Trophoblast cell (in vitro differentiated cells and primary cell): ENCODE results near the gene WSB1.

ENCODE experiments used
- DNase-seq, 2 donors: peaks; one replicate each; pipeline ENCODE4 v3.0.0-alpha.2; 2016
- H2AFZ ChIP-seq: 2 replicates; pipeline ENCODE4 v1.6.1; 2013; ENCODE audit warnings: low read length, moderate library complexity, mild to moderate bottlenecking; ENCODE audit not compliant: insufficient read depth, poor library complexity
- H2AK5ac ChIP-seq: 2 replicates; pipeline ENCODE4 v1.6.1; 2013; ENCODE audit warnings: mild to moderate bottlenecking, low read length
- H2BK120ac ChIP-seq: 2 replicates; pipeline ENCODE4 v1.6.1; 2013; ENCODE audit warnings: low read length, mild to moderate bottlenecking, moderate library complexity; ENCODE audit not compliant: insufficient read depth, poor library complexity
- H2BK12ac ChIP-seq: 2 replicates; pipeline ENCODE4 v1.6.1; 2013; ENCODE audit warnings: mild to moderate bottlenecking, low read length, moderate library complexity
- H2BK5ac ChIP-seq: 2 replicates; pipeline ENCODE4 v1.6.1; 2013; ENCODE audit warnings: low read length, low read depth, moderate library complexity, mild to moderate bottlenecking; ENCODE audit not compliant: poor library complexity
- H3K14ac ChIP-seq: 2 replicates; pipeline ENCODE4 v1.6.1; 2013; ENCODE audit warnings: mild to moderate bottlenecking, low read length
- H3K18ac ChIP-seq: 2 replicates; pipeline ENCODE4 v1.6.1; 2013; ENCODE audit warnings: mild to moderate bottlenecking, low read length
- H3K23ac ChIP-seq: 2 replicates; pipeline ENCODE4 v1.6.1; 2013; ENCODE audit warnings: low read length
- H3K27ac ChIP-seq: 2 replicates; pipeline ENCODE4 v1.5.1; 2013; ENCODE audit warnings: low read depth, mild to moderate bottlenecking, inconsistent platforms, low read length, moderate library complexity
- H3K27me3 ChIP-seq: 2 replicates; pipeline ENCODE4 v1.6.1; 2013; ENCODE audit warnings: inconsistent platforms, mild to moderate bottlenecking, low read length, moderate library complexity; ENCODE audit not compliant: insufficient read depth
- H3K36me3 ChIP-seq, 2 experiments: 1 replicate in 1 of 2; 2 replicates in 1 of 2; pipeline ENCODE4 v1.6.1; 2013; ENCODE audit warnings: low read length in 2 of 2, mild to moderate bottlenecking in 2 of 2, moderate library complexity in 1 of 2; ENCODE audit not compliant: insufficient read depth in 2 of 2, control insufficient read depth in 1 of 2
- H3K4ac ChIP-seq: 2 replicates; pipeline ENCODE4 v1.6.1; 2013; ENCODE audit warnings: low read depth, mild to moderate bottlenecking, low read length, moderate library complexity
- H3K4me1 ChIP-seq, 2 experiments: 1 replicate in 1 of 2; 2 replicates in 1 of 2; pipeline ENCODE4 v1.6.1; 2013; ENCODE audit warnings: low read length in 2 of 2, mild to moderate bottlenecking in 2 of 2, moderate library complexity in 1 of 2; ENCODE audit not compliant: insufficient read depth in 2 of 2, control insufficient read depth in 1 of 2
- H3K4me2 ChIP-seq: 2 replicates; pipeline ENCODE4 v1.6.1; 2013; ENCODE audit warnings: inconsistent platforms, mild to moderate bottlenecking, low read length, moderate library complexity
- H3K4me3 ChIP-seq: 2 replicates; pipeline ENCODE4 v1.5.1; 2013; ENCODE audit warnings: mild to moderate bottlenecking, low read depth, low read length, inconsistent platforms
- H3K79me1 ChIP-seq: one replicate; pipeline ENCODE4 v1.6.1; 2013; ENCODE audit warnings: low read length
- H3K79me2 ChIP-seq: 2 replicates; pipeline ENCODE4 v1.6.1; 2013; ENCODE audit warnings: low read length, mild to moderate bottlenecking; ENCODE audit not compliant: control insufficient read depth, insufficient read depth, poor library complexity
- H3K9ac ChIP-seq: 2 replicates; pipeline ENCODE4 v1.6.1; 2013; ENCODE audit warnings: mild to moderate bottlenecking, low read length
- H3K9me3 ChIP-seq: 2 replicates; pipeline ENCODE4 v1.6.1; 2013; ENCODE audit warnings: low read depth, mild to moderate bottlenecking, control low read depth, inconsistent platforms, low read length; ENCODE audit not compliant: insufficient read depth
- H4K12ac ChIP-seq: 2 replicates; pipeline ENCODE4 v1.6.1; 2013; ENCODE audit warnings: low read depth, mild to moderate bottlenecking, low read length, moderate library complexity
- H4K8ac ChIP-seq: 2 replicates; pipeline ENCODE4 v1.6.1; 2013; ENCODE audit warnings: low read depth, mild to moderate bottlenecking, low read length, moderate library complexity
- H4K91ac ChIP-seq: one replicate; pipeline ENCODE4 v1.6.1; 2013; ENCODE audit warnings: low read depth, mild to moderate bottlenecking, low read length, moderate library complexity
- WGBS: extraction: QIAGEN DNeasy Blood & Tissue Kit; methylation state at CpG from one replicate; pipeline ENCODE4 v1.1.7; 2013; ENCODE audit warnings: missing lambda C conversion rate; ENCODE audit not compliant: insufficient read length, insufficient coverage; ENCODE audit errors: extremely low coverage; 5-methylcytosine and 5-hydroxymethylcytosine counted together

WSB1 gene

DNA sequence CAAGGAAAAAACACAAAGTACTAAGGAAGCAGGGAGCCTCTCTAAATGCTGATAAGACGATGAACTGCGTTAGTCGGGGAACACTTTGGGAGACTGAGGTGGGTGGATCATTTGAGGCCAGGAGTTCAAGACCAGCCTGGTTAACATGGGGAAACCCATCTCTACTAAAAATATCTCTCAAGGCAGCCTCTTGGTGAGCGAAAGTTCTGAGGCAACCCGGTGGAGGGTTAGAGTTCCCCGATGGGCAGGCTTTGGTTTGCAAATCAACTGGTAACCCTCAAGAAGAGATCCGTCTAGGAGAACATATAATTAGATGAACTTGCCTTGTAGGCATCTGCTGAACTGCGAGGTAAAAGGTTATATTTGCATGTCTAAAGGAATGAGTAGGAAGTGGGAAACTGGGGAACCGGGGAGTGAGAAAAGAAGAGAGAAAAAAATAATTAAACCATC is 44.6 kb downstream of the WSB1 start:
- H3K9ac ChIP-seq, result no peak overlapping the region
- no peak for DNase-seq
- peak overlapping the region; percentile 56 for H3K27ac ChIP-seq
- peaks cover 12 to 17% of the 10 kb centered on the region in 2 experiments for H3K4me1 ChIP-seq
- no peak overlapping the region for H4K12ac ChIP-seq
- H2BK12ac ChIP-seq, result no peak overlapping the region
- no peak overlapping the region for H3K18ac ChIP-seq
- no peak overlapping the region for H3K4me3 ChIP-seq
- H3K27me3 ChIP-seq, result no peaks in the 10 kb centered on the region
- no peaks in the 10 kb centered on the region for H3K36me3 ChIP-seq
- H3K4me2 ChIP-seq, result no peak overlapping the region
- WGBS, result no CpG with 5 or more reads among the region's 9 CpGs
- H2AFZ ChIP-seq, result no peak overlapping the region
- peaks cover 14% of the 10 kb centered on the region for H3K79me1 ChIP-seq
- no peaks in the 10 kb centered on the region for H3K9me3 ChIP-seq
- H2BK120ac ChIP-seq, result no peak overlapping the region
- no peak overlapping the region for H2BK5ac ChIP-seq
- no peak overlapping the region for H2AK5ac ChIP-seq
- no peak overlapping the region for H3K23ac ChIP-seq
- no peak overlapping the region for H3K14ac ChIP-seq
- H3K79me2 ChIP-seq, result no peaks in the 10 kb centered on the region
- H3K4ac ChIP-seq, result peak overlapping the region; percentile 28
- H4K91ac ChIP-seq, result peak overlapping the region; percentile 65
- H4K8ac ChIP-seq, result no peak overlapping the region

DNA sequence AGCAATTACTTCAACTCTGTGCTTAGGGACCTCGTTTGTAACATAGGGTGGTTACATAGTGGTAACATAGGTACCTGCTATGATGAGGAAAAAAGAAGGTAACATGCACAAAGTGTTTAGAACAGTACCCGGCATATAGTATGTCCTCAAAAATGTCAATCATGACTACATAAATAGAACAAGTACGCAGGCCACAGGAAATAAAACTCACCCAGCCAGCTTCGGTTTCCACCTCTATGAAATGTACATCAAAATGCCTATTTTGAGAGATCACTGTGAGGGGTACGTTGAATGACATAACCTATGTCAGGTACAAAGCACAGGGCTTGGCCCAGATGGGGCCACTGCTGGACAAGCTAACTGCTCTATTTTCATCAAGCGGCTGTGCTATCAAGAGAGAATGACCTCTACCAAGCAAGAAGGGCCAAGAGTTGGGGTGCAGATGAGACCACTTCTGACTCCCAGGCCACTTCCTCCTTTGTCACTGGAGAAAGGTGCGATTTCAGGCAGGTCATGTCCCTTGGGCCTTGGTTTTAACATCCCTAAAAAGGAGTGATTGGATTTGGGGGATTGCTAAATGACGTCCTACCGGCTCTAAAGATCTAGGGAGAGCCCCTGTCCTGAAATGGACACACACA is 45.4 kb downstream of the WSB1 start:
- Histone ChIP-seq H4K91ac (peak overlapping the region; percentile 65), H3K79me1 (peaks cover 17% of the 10 kb centered on the region), H3K27me3 (no peaks in the 10 kb centered on the region), H3K18ac (no peak overlapping the region), H3K23ac (no peak overlapping the region), H2BK5ac (peak overlapping the region; percentile 58), H3K4ac (no peak overlapping the region), H3K79me2 (no peaks in the 10 kb centered on the region), H3K14ac (no peak overlapping the region), H2AFZ (no peak overlapping the region), H2AK5ac (no peak overlapping the region), H3K27ac (peak overlapping the region; percentile 56), H3K4me3 (no peak overlapping the region), H4K8ac (no peak overlapping the region), H3K36me3 (no peaks in the 10 kb centered on the region), H3K9ac (no peak overlapping the region), H2BK12ac (peak overlapping the region; percentile 69), H4K12ac (no peak overlapping the region), H2BK120ac (peak overlapping the region; percentile 90), H3K4me1 (peaks cover 12 to 17% of the 10 kb centered on the region in 2 experiments), H3K9me3 (no peaks in the 10 kb centered on the region), H3K4me2 (no peak overlapping the region)
- no peak for DNase-seq
- WGBS, result no CpG with 5 or more reads among the region's 9 CpGs

DNA sequence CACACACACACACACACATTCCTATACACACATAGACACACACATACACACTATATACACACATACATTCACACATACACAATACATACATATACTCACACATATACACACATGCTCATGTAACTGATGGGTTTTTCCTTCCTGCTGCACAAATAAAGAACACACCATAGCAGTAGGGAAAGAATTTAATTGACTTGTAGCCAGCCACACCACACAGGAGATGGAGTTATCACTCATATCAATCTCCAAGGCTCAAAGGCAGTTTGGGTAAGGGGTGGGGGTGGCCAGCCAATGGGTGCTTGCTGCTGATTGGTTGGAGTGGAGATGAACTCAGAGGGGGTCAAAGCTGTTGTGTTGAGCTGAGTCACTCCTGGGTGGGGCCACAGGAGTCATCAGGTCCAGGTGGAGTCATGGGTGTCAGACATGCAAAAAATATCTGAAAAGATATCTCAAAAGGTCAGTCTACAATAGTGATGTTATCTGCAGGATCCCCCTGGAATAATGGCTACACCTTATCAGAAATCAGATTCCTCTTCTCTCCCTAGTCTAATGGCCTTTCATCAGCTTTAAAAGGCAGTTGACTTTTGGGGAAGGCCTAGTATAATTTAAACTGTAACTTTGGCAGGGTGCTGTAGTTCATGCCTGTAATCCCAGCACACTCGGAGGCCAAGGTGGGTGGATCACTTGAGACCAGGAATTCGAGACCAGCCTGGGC is 46.1 kb downstream of the WSB1 start:
- no peak overlapping the region for H2AFZ ChIP-seq

DNA sequence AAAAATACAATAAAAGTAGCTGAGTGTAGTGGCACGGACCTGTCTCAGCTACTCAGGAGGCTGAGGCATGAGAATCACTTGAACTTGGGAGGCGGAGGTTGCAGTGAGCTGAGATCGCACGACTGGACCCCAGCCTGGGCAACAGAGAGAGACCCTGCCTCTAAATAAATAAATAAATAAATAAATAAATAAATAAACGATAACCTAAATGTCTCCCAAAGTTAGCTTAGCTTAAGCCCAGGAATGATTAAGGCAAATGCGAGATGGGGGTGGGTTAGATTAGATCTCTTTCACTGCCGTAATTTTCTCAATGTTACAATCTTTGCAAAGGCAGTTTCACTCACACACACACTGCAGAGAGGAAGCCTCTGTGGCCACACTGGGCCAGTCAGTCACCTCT is 46.7 kb downstream of the WSB1 start:
- H2AK5ac ChIP-seq, result no peak overlapping the region
- H3K23ac ChIP-seq, result no peak overlapping the region
- whole genome bisulfite sequencing, result no CpG with 5 or more reads among the region's 7 CpGs
- no peak overlapping the region for H3K9ac ChIP-seq
- H3K4me2 ChIP-seq, result no peak overlapping the region
- H3K4me3 ChIP-seq, result no peak overlapping the region
- no peak overlapping the region for H3K18ac ChIP-seq
- no peaks in the 10 kb centered on the region for H3K27me3 ChIP-seq
- H2BK12ac ChIP-seq, result no peak overlapping the region
- H3K9me3 ChIP-seq, result no peaks in the 10 kb centered on the region
- no peaks in the 10 kb centered on the region for H3K79me2 ChIP-seq
- H2AFZ ChIP-seq, result no peak overlapping the region
- H3K4ac ChIP-seq, result no peak overlapping the region
- no peak overlapping the region for H4K12ac ChIP-seq
- H3K14ac ChIP-seq, result no peak overlapping the region
- peaks cover 21% of the 10 kb centered on the region for H3K79me1 ChIP-seq
- H3K36me3 ChIP-seq, result no peaks in the 10 kb centered on the region
- H3K4me1 ChIP-seq, result peaks cover 12 to 20% of the 10 kb centered on the region in 2 experiments
- peak overlapping the region; percentile 35 for H3K27ac ChIP-seq
- DNase-seq, result peak in 1 of 2 donors; percentile 27
- H4K91ac ChIP-seq, result peak overlapping the region; percentile 73
- peak overlapping the region; percentile 58 for H4K8ac ChIP-seq
- H2BK120ac ChIP-seq, result no peak overlapping the region
- H2BK5ac ChIP-seq, result peak overlapping the region; percentile 32

More for the DNA sequence above, 46.1 kb downstream of the WSB1 start:
- H3K4me2 ChIP-seq, result no peak overlapping the region
- H3K23ac ChIP-seq, result no peak overlapping the region
- no peaks in the 10 kb centered on the region for H3K9me3 ChIP-seq
- H2AK5ac ChIP-seq, result no peak overlapping the region
- H3K9ac ChIP-seq, result no peak overlapping the region
- peaks cover 18% of the 10 kb centered on the region for H3K79me1 ChIP-seq
- peak overlapping the region; percentile 41 for H3K27ac ChIP-seq
- no peak overlapping the region for H2BK12ac ChIP-seq
- H2BK120ac ChIP-seq, result no peak overlapping the region
- WGBS, result no CpG with 5 or more reads among the region's 2 CpGs
- H3K14ac ChIP-seq, result no peak overlapping the region
- no peaks in the 10 kb centered on the region for H3K27me3 ChIP-seq
- H3K4me3 ChIP-seq, result no peak overlapping the region
- no peak overlapping the region for H2BK5ac ChIP-seq
- H4K12ac ChIP-seq, result no peak overlapping the region
- H3K36me3 ChIP-seq, result no peaks in the 10 kb centered on the region
- H4K91ac ChIP-seq, result no peak overlapping the region
- DNase-seq, result peak; percentile 44 to 55
- H3K79me2 ChIP-seq, result no peaks in the 10 kb centered on the region
- no peak overlapping the region for H4K8ac ChIP-seq
- peaks cover 12 to 19% of the 10 kb centered on the region in 2 experiments for H3K4me1 ChIP-seq
- no peak overlapping the region for H3K18ac ChIP-seq
- H3K4ac ChIP-seq, result no peak overlapping the region
